Measurements from ENCODE around the gene CCDC43.

GRCh38 chr17:44719444-44719843, 29.9 kb upstream of the CCDC43 start:
- TF ChIP-seq, protein P1, sequence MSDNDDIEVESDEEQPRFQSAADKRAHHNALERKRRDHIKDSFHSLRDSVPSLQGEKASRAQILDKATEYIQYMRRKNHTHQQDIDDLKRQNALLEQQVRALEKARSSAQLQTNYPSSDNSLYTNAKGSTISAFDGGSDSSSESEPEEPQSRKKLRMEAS (IDR thresholded peaks at IDR 0.05) = no peak
- TF ChIP-seq, protein P2, sequence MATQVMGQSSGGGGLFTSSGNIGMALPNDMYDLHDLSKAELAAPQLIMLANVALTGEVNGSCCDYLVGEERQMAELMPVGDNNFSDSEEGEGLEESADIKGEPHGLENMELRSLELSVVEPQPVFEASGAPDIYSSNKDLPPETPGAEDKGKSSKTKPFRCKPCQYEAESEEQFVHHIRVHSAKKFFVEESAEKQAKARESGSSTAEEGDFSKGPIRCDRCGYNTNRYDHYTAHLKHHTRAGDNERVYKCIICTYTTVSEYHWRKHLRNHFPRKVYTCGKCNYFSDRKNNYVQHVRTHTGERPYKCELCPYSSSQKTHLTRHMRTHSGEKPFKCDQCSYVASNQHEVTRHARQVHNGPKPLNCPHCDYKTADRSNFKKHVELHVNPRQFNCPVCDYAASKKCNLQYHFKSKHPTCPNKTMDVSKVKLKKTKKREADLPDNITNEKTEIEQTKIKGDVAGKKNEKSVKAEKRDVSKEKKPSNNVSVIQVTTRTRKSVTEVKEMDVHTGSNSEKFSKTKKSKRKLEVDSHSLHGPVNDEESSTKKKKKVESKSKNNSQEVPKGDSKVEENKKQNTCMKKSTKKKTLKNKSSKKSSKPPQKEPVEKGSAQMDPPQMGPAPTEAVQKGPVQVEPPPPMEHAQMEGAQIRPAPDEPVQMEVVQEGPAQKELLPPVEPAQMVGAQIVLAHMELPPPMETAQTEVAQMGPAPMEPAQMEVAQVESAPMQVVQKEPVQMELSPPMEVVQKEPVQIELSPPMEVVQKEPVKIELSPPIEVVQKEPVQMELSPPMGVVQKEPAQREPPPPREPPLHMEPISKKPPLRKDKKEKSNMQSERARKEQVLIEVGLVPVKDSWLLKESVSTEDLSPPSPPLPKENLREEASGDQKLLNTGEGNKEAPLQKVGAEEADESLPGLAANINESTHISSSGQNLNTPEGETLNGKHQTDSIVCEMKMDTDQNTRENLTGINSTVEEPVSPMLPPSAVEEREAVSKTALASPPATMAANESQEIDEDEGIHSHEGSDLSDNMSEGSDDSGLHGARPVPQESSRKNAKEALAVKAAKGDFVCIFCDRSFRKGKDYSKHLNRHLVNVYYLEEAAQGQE (IDR thresholded peaks at IDR 0.05; ENCODE audit: low read depth) = no peak
- TF ChIP-seq EP300 (IDR thresholded peaks at IDR 0.05; ENCODE audit: borderline replicate concordance) (no peak), TAF1 (IDR thresholded peaks at IDR 0.05; ENCODE audit: low read depth) (no peak), YY1 (IDR thresholded peaks at IDR 0.05; ENCODE audit: low read depth) (no peak), TEAD4 (IDR thresholded peaks at IDR 0.05) (no peak), FOXM1 (IDR thresholded peaks at IDR 0.05; ENCODE audit: borderline replicate concordance, low read depth) (no peak), EGR1 (IDR thresholded peaks at IDR 0.05) (no peak), TCF12 (IDR thresholded peaks at IDR 0.05; ENCODE audit: low read depth) (no peak), CEBPB (IDR thresholded peaks at IDR 0.05) (no peak)

All from Ishikawa (cell line).